PC-3 (cell line): ENCODE data around the gene TP53AIP1. TPM values are rescaled to one million over a fixed set of nuclear protein-coding genes. Genes with fewer than 3 reads are reported as not detected.
"Not testable (repeated sequence)": the region's sequence is repeated elsewhere in the genome, so short reads cannot be mapped to it uniquely, and the experiment has no call there.

Experiments
- ATAC-seq: fragments of 200-7000 bp; cut with Tn5 transposase; 2 replicates; pipeline ENCODE4 v1.9.1; 2020; ENCODE audit warnings: mild to moderate bottlenecking, moderate library complexity
- BruUV-seq: library from RNA; stranded (reverse); fragments of 400-500 nt; replicated peaks from 2 replicates; lab custom pipeline; 2021; lab: Mats Ljungman, UMichigan
- CTCF ChIA-PET: fragments of 300-600 bp; sonication (Branson Sonifier 250); formaldehyde crosslinking; loops from one replicate; lab custom pipeline; 2022; ENCODE audit warnings: antibody characterized with exemption; lab: Charles Lee
- POLR2A ChIA-PET: fragments of 300-600 bp; sonication (Branson Sonifier 250); formaldehyde crosslinking; loops from one replicate; lab custom pipeline; 2022; ENCODE audit warnings: antibody characterized with exemption; ENCODE audit not compliant: unreplicated experiment; lab: Charles Lee
- DNase-seq: peaks from one replicate; pipeline ENCODE4 v3.0.0-alpha.2; 2015
- H2AFZ ChIP-seq: fragments of 300-600 bp; sonication (generic); 2 replicates; pipeline ENCODE4 v1.6.0; 2016; ENCODE audit warnings: antibody characterized with exemption, low read length
- H3F3A ChIP-seq: fragments of 300-600 bp; sonication (generic); one replicate; pipeline ENCODE4 v1.6.0; 2017; ENCODE audit warnings: antibody characterized with exemption, low read length, control low read depth, mild to moderate bottlenecking; ENCODE audit not compliant: unreplicated experiment
- H3K27ac ChIP-seq: fragments of 300-600 bp; sonication (generic); 2 replicates; pipeline ENCODE4 v1.5.1; 2016; ENCODE audit warnings: mild to moderate bottlenecking, low read length
- H3K27me3 ChIP-seq: fragments of 300-600 bp; sonication (generic); 2 replicates; pipeline ENCODE4 v1.6.1; 2016; ENCODE audit warnings: low read length, mixed read lengths
- H3K36me3 ChIP-seq: fragments of 300-600 bp; sonication (generic); 2 replicates; pipeline ENCODE4 v1.6.1; 2016; ENCODE audit warnings: low read depth, mixed run types, low read length, mixed read lengths
- H3K4me1 ChIP-seq: fragments of 300-600 bp; sonication (generic); 2 replicates; pipeline ENCODE4 v1.5.1; 2016; ENCODE audit warnings: low read length; ENCODE audit not compliant: insufficient read depth
- H3K4me2 ChIP-seq: fragments of 300-600 bp; sonication (generic); 2 replicates; pipeline ENCODE4 v1.6.0; 2016; ENCODE audit warnings: low read length
- H3K4me3 ChIP-seq: fragments of 300-600 bp; sonication (generic); 2 replicates; pipeline ENCODE4 v1.5.1; 2016; ENCODE audit warnings: mild to moderate bottlenecking, low read length, mixed read lengths
- H3K79me2 ChIP-seq: fragments of 300-600 bp; sonication (generic); 2 replicates; pipeline ENCODE4 v1.6.1; 2017; ENCODE audit warnings: low read length, mixed read lengths
- H3K9ac ChIP-seq: fragments of 300-600 bp; sonication (generic); 2 replicates; pipeline ENCODE4 v1.6.0; 2016; ENCODE audit warnings: mild to moderate bottlenecking, low read length
- H3K9me2 ChIP-seq: fragments of 300-600 bp; sonication (generic); replicated peaks from 2 replicates; pipeline ENCODE4 v1.6.1; 2016; ENCODE audit warnings: mixed run types, low read length, mixed read lengths
- H3K9me3 ChIP-seq: fragments of 300-600 bp; sonication (generic); 2 replicates; pipeline ENCODE4 v1.6.1; 2016; ENCODE audit warnings: low read length, mixed read lengths
- H4K20me1 ChIP-seq: fragments of 300-600 bp; sonication (generic); 2 replicates; pipeline ENCODE4 v1.6.1; 2016; ENCODE audit warnings: low read length, mixed read lengths
- CTCF ChIP-seq: fragments of 300-600 bp; sonication (generic); conservative IDR thresholded peaks from 2 replicates; pipeline ENCODE4 v1.5.1; 2017; ENCODE audit warnings: antibody characterized with exemption, low read depth, mild to moderate bottlenecking, low read length
- EZH2 ChIP-seq: fragments of 300-600 bp; sonication (generic); IDR thresholded peaks from one replicate; pipeline ENCODE4 v1.6.1; 2017; ENCODE audit warnings: antibody characterized with exemption, mild to moderate bottlenecking, low read length; ENCODE audit not compliant: unreplicated experiment
- EZH2phosphoT487 ChIP-seq: fragments of 300-600 bp; sonication (generic); IDR thresholded peaks from 2 replicates; pipeline ENCODE4 v1.6.1; 2018; ENCODE audit warnings: mild to moderate bottlenecking, antibody characterized with exemption, low read length, borderline replicate concordance
- intact Hi-C: fragments of 100-400 bp; cut with micrococcal nuclease; formaldehyde crosslinking; loops from 2 replicates; pipeline ENCODE4 v1.9.0; 2023
- total RNA-seq: library from RNA; depleted of rRNA; stranded (reverse); fragments of >200 nt; gene quantifications from 2 replicates; pipeline ENCODE4 v1.2.3, GENCODE V29; 2014

Gene TP53AIP1
- total RNA-seq, 1 experiment from 2014 or later, result 0.58 TPM

GRCh38 chr11:128920666-128921065, 22.0 kb downstream of the TP53AIP1 start:
- no TSS peak for BruUV-seq
- Histone ChIP-seq H3F3A (no peaks in the 10 kb centered on the region), H2AFZ (no peak overlapping the region), H3K4me1 (no peaks in the 10 kb centered on the region), H3K79me2 (no peaks in the 10 kb centered on the region), H3K9me2 (no peaks in the 10 kb centered on the region), H4K20me1 (no peaks in the 10 kb centered on the region), H3K4me3 (no peak overlapping the region), H3K9ac (no peak overlapping the region), H3K27ac (no peak overlapping the region), H3K36me3 (no peaks in the 10 kb centered on the region), H3K27me3 (peaks cover 19% of the 10 kb centered on the region), H3K9me3 (no peaks in the 10 kb centered on the region), H3K4me2 (no peak overlapping the region)
- DNase-seq (no peak), ATAC-seq (no peak)
- POLR2A ChIA-PET, result no interaction called here
- intact Hi-C loops, result no loop called here
- TF ChIP-seq EZH2 (no peak), EZH2phosphoT487 (no peak), CTCF (no peak)
- CTCF ChIA-PET, result no interaction called here

DNA sequence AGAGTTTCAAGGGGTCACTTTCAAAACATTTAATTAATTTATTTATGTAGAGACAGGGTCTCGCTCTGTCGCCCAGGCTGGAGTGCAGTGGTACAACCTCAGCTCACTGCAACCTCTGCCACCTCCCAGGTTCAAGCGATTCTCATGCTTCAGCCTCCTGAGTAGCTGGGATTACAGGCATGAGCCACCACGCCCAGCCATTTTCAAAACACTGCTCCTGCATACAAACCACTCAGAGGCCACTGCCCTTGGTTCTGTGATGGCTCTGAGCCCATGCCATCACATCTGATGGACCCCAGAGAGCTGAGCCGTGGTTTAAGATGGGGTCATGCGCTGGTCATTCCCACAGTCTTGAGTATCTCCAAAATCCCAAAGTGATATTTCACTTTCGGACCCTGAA, 23.0 kb downstream of the TP53AIP1 start:
- H3F3A ChIP-seq, H3K9me3 ChIP-seq, H3K27ac ChIP-seq, H3K9me2 ChIP-seq, CTCF ChIA-PET, H2AFZ ChIP-seq, intact Hi-C loops, H3K36me3 ChIP-seq, BruUV-seq, H3K9ac ChIP-seq, H3K79me2 ChIP-seq, H3K4me1 ChIP-seq, ATAC-seq, H3K4me2 ChIP-seq, H4K20me1 ChIP-seq, POLR2A ChIA-PET, DNase-seq, H3K4me3 ChIP-seq: not testable (repeated sequence)
- peaks cover 25% of the 10 kb centered on the region for H3K27me3 ChIP-seq

DNA sequence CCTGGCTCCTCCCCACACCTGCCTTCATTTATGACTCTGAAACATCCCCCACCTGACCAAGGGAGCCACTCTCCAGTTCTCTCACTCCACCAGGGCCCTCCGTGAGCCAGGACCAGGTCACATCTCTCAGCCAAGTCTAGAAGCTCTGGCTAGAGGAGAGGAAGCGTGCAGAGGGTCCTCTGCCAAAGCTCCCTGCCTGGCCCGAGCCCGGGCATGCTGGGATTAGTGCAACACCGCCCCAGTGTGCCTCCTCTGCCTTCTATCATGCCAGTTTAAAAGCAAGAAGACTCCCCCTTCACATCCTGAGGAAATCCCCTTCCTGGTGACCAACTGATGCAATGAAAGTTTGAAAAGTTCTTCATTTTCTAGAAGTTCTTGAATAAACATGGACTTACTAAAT, 23.5 kb downstream of the TP53AIP1 start:
- ATAC-seq (no peak), DNase-seq (no peak)
- no TSS peak for BruUV-seq
- ChIA-PET CTCF (no interaction called here), POLR2A (no interaction called here)
- Histone ChIP-seq H4K20me1 (no peaks in the 10 kb centered on the region), H3K9me2 (no peaks in the 10 kb centered on the region), H2AFZ (no peak overlapping the region), H3K4me3 (no peak overlapping the region), H3K79me2 (no peaks in the 10 kb centered on the region), H3K27ac (no peak overlapping the region), H3K4me1 (no peaks in the 10 kb centered on the region), H3K9me3 (no peaks in the 10 kb centered on the region), H3K9ac (no peak overlapping the region), H3K4me2 (no peak overlapping the region), H3K27me3 (peaks cover 26% of the 10 kb centered on the region), H3F3A (no peaks in the 10 kb centered on the region), H3K36me3 (no peaks in the 10 kb centered on the region)
- TF ChIP-seq EZH2, result no peak
- no peak for TF ChIP-seq EZH2phosphoT487
- TF ChIP-seq CTCF, result no peak
- intact Hi-C loops, result no loop called here
